Measurements from ENCODE around the gene JMJD7. TPM values are rescaled to one million over a fixed set of nuclear protein-coding genes. Genes with fewer than 3 reads are reported as not detected.
"Not testable (repeated sequence)": the region's sequence is repeated elsewhere in the genome, so short reads cannot be mapped to it uniquely, and the experiment has no call there.

JMJD7 gene
- total and polyA plus RNA-seq, 2 donors (not counting 1 experiment from before 2014, with no cell fraction given) = 33.4 to 43.9 TPM

GRCh38 chr15:41829959-41830646, 2.2 kb downstream of the JMJD7 start:
- Histone ChIP-seq H4K20me1 (ENCODE audit: control insufficient read depth, insufficient read depth, low read length, poor library complexity, severe bottlenecking) (peaks cover 43% of the 10 kb centered on the region), H3K79me2 (ENCODE audit: control insufficient read depth, insufficient read depth, low read length) (peaks cover 43% of the 10 kb centered on the region), H3K36me3 (replicated peaks in 1 of 2; ENCODE audit: control extremely low read depth in 1 of 2, control insufficient read depth in 1 of 2, extremely low read depth in 1 of 2, insufficient read depth in 2 of 2, low read length in 1 of 2) (peaks cover 0 to 7% of the 10 kb centered on the region in 2 experiments), H3K27me3 (replicated peaks in 1 of 4; ENCODE audit: control extremely low read depth in 1 of 4, control insufficient read depth in 3 of 4, insufficient read depth in 4 of 4, low read length in 3 of 4) (no peaks in the 10 kb centered on the region), H3K27ac (ENCODE audit: low read length in 2 of 2) (no peak overlapping the region), H3K4me3 (ENCODE audit: control extremely low read depth in 1 of 5, extremely low read depth in 1 of 5, insufficient read depth in 1 of 5, low read depth in 2 of 5, low read length in 4 of 5) (no peak overlapping the region), H3K4me1 (ENCODE audit: control insufficient read depth in 2 of 2, insufficient read depth in 2 of 2, low read length in 2 of 2) (peaks cover 16 to 28% of the 10 kb centered on the region in 2 donors), H3K9ac (ENCODE audit: low read length) (no peak overlapping the region), H3K9me3 (ENCODE audit: control extremely low read depth in 1 of 3, control insufficient read depth in 2 of 3, insufficient read depth in 1 of 3, low read length in 2 of 3) (no peaks in the 10 kb centered on the region), H3K4me2 (replicated peaks; ENCODE audit: low read depth, low read length, poor library complexity, severe bottlenecking) (no peak overlapping the region), H2AFZ (ENCODE audit: insufficient read depth, low read depth, low read length, poor library complexity, severe bottlenecking) (no peak overlapping the region)
- Mint-ChIP-seq H3K4me3 (no peak overlapping the region), H3K27me3 (no peaks in the 10 kb centered on the region), H3K4me1 (peaks cover 27% of the 10 kb centered on the region), H3K9me3 (ENCODE audit: insufficient read depth) (no peaks in the 10 kb centered on the region), H3K27ac (no peak overlapping the region)
- TF ChIP-seq CTCF (IDR thresholded peaks at IDR 0.05) = no peak
- TF ChIP-seq EZH2 (IDR thresholded peaks at IDR 0.05; ENCODE audit: borderline replicate concordance, insufficient read depth, low read depth, low read length, poor library complexity, severe bottlenecking) = no peak
- ATAC-seq (ENCODE audit: low read depth) (no peak), DNase-seq (no peak)
- POLR2A ChIA-PET = no interaction called here
- WGBS (ENCODE audit: insufficient coverage) = 99% methylated on average over 13 of the region's 13 CpGs
- intact Hi-C loops (cut with micrococcal nuclease) = loop anchor here (2.0 to 5.0 kb wide), 3 partner anchors 169 to 442 kb away; partner anchors contain the start of genes GANC, MGA, RPAP1 and TMEM87A
- CTCF ChIA-PET = interaction anchor here (2.2 kb wide), 1 partner anchor 74 kb away, joined by 7 read pairs; no protein-coding TSS in a partner anchor

- H3K9me3 ChIP-seq (ENCODE audit: control extremely low read depth in 1 of 3, control insufficient read depth in 2 of 3, insufficient read depth in 1 of 3, low read length in 2 of 3); H2AFZ ChIP-seq (ENCODE audit: insufficient read depth, low read depth, low read length, poor library complexity, severe bottlenecking); POLR2A ChIA-PET; H3K9me3 Mint-ChIP-seq (ENCODE audit: insufficient read depth); H3K4me3 Mint-ChIP-seq; DNase-seq; H3K4me3 ChIP-seq (ENCODE audit: control extremely low read depth in 1 of 5, extremely low read depth in 1 of 5, insufficient read depth in 1 of 5, low read depth in 2 of 5, low read length in 4 of 5); H3K36me3 ChIP-seq (replicated peaks in 1 of 2; ENCODE audit: control extremely low read depth in 1 of 2, control insufficient read depth in 1 of 2, extremely low read depth in 1 of 2, insufficient read depth in 2 of 2, low read length in 1 of 2); H3K27me3 Mint-ChIP-seq; ATAC-seq (ENCODE audit: low read depth); H3K4me2 ChIP-seq (replicated peaks; ENCODE audit: low read depth, low read length, poor library complexity, severe bottlenecking); H3K27me3 ChIP-seq (replicated peaks in 1 of 4; ENCODE audit: control extremely low read depth in 1 of 4, control insufficient read depth in 3 of 4, insufficient read depth in 4 of 4, low read length in 3 of 4); H3K9ac ChIP-seq (ENCODE audit: low read length); intact Hi-C loops (cut with micrococcal nuclease); H3K27ac Mint-ChIP-seq; H3K27ac ChIP-seq (ENCODE audit: low read length in 2 of 2): not testable (repeated sequence)
- CTCF ChIA-PET = interaction anchor here (1.5 to 2.2 kb wide), 4 partner anchors 20 to 73 kb away, joined by 4 to 12 read pairs (median 7); partner anchors contain the start of gene MAPKBP1
- peaks cover 52% of the 10 kb centered on the region for H4K20me1 ChIP-seq (ENCODE audit: control insufficient read depth, insufficient read depth, low read length, poor library complexity, severe bottlenecking)
- 6% methylated on average over 4 of the region's 4 CpGs for WGBS (ENCODE audit: insufficient coverage)
- H3K4me1 ChIP-seq (ENCODE audit: control insufficient read depth in 2 of 2, insufficient read depth in 2 of 2, low read length in 2 of 2) = peaks cover 16 to 28% of the 10 kb centered on the region in 2 donors
- H3K4me1 Mint-ChIP-seq = peaks cover 27% of the 10 kb centered on the region
- H3K79me2 ChIP-seq (ENCODE audit: control insufficient read depth, insufficient read depth, low read length) = peaks cover 43% of the 10 kb centered on the region
Observed at GRCh38 chr15:41831291-41831690, 3.4 kb downstream of the JMJD7 start.

Measured in B cell (primary cell).